Activated CD4-positive, CD25-positive, alpha-beta regulatory T cell treated with anti-CD3 and anti-CD28 coated beads, Interleukin-2, amount 50 U/mL, for 16 hours (primary cell): ENCODE measurements around the gene TMED6.
"Not testable (repeated sequence)": the region's sequence is repeated elsewhere in the genome, so short reads cannot be mapped to it uniquely, and the experiment has no call there.

ENCODE experiments used
- DNase-seq: peaks from one replicate; pipeline ENCODE4 v3.0.0-alpha.2; 2020; ENCODE audit warnings: low read depth, low spot score

Gene TMED6

DNA sequence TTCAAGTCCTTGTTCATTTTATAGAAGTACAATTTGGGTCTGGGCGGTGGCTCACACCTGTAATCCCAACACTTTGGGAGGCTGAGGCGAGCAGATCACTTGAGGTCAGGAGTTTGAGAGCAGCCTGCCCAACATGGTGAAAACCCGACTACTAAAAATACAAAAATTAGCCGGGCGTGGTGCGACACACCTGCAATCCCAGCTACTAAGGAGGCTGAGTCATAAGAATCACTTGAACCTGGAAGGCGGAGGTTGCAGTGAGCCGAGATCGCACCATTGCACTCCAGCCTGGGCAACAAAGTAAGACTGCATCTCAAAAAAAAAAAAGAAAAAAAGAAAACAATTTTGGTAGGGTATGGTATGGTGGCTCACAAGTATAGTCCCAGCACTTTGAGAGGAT, 8.5 kb upstream of the TMED6 start:
- DNase-seq, result not testable (repeated sequence)

DNA sequence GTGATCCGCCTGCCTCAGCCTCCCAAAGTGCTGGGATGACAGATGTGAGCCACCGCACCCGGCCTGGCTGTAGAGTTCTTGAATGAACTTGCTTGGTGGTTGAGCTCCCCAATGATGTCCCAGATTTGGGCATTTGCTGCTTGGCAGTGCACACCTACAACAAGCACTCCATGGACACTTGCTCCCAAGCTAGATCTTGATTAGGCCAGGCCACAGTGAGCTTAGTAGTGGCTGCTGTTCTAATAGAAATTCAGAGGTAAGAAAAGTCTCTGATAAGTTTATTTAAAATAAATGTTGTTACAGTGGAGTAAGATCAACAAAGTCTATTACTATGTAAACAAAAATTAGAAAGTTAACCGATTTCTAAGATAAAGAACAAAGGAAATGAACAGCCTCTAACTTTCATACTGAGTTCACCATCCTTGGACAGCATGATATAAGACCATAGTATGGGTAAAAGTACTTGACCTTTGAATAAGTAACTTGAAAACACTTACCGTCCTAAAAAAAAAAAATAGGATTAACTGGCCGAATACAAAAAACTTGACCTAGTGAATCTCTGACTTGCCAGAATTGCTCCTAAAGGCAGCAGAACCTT, 951 bp downstream of the TMED6 start:
- DNase-seq, result no peak

DNA sequence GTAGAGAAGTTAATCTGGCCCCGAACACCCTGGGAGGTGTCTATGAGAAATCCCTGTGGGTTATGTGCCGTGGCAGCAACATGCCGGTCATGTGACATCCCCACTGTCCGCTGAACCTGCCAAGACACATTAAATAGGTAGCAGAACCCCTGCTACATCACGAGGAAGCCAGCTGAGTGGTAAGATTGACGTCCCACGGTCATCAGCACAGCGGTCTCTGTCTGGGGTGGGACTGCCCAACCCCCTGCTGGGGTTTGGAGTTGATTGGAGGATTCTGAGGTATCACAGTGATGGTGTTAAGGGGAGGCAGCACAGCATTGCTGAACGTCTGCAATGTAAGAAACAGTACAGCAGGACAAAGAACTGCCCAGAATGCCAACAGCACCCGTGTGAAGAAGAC, 2.0 kb downstream of the TMED6 start:
- no peak for DNase-seq

DNA sequence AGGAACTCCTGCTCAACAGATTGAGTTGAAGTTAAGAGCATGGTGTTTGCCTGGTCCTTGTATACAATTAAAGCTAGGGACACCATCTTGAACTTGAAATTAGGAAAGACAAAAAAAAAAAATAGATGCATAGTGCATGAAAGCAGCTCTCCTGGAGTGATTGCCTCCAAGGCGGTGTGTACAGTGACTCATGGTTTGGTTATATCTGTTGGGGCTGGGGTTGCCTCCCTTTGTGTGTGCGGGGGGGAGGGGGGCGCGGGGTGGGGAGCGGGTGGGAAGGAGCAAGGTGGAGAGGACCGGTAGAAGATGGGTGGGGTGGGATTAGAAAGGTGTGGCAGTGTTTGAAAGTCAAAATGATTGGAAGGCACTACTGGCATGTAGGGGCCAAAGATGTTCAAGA, 3.4 kb downstream of the TMED6 start:
- DNase-seq, result no peak

DNA sequence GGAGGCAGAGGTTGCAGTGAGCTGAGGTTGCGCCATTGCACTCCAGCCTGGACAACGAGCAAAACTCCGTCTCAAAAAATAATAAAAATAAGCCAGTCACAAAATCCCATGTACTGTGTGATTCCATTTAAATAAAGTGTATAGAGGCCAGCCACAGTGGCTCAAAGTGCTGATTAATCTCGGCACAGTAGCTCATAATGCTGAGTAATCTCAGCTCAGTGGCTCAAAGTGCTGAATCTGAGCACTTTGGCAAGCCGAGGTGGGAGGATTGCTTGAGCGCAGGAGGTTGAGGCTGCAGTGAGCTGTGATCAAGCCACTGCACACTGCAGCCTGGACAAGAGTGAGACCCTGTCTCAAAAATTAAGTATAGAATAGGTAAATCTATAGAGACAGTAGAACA, 4.9 kb downstream of the TMED6 start:
- no peak for DNase-seq

DNA sequence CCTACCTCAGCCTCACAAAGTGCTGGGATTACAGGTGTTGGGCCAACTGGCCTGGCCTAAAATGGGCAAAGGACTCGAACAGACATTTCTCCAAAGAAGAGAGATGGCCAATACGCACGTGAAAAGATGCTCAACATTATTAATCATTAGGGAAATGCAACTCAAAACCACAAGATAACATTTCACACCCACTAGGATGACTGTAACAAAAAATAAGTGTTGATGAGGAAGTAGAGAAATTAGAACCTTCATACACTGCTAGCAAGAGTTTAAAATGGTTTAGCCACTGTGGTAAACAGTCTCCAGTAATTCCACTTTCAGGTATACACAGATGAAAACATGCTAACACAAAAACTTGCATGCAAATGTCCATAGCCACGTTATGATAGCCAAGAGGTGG, 5.7 kb downstream of the TMED6 start:
- DNase-seq, result no peak

DNA sequence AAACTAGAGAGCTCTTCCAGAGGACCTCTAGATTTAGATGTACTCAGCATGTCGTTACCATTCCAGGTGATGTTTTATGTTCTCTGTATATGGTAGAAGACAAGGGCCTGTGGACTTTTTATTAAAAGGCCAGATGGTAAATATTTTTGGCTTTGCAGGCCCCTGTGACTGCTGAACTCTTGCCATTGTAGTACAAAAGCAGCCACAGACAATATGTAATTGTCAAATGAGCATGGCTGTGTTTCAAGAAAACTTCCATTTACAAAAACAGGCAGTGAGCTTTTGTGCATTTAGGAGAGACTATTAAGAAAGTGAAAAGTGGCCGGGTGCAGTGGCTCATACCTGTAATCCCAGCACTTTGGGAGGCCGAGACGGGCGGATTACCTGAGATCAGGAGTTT, 7.4 kb downstream of the TMED6 start:
- no peak for DNase-seq

DNA sequence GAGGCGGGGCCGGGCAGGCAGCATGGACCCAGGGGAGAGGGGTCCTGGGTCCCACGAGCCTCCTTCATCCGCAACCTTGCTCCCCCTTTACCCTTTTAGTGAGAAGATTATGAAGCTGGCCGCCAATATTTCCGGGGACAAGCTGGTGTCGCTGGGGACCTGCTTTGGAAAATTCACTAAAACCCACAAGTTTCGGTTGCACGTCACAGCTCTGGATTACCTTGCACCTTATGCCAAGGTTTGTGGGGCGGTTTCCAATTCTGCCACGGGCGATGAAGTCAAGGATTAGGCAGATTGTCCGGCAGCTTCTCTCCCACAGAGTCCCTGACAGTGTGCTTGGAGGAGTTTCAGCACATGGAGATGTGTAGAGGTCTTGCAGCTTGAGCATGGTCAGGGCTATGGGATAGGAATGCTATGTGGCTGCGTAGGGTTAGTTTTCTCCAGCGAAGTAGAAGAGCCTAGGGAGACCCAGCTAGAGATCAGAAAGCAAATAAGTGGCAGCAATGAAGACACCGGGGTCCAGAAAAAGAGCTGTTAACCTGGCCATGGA, 11.4 kb downstream of the TMED6 start:
- no peak for DNase-seq

DNA sequence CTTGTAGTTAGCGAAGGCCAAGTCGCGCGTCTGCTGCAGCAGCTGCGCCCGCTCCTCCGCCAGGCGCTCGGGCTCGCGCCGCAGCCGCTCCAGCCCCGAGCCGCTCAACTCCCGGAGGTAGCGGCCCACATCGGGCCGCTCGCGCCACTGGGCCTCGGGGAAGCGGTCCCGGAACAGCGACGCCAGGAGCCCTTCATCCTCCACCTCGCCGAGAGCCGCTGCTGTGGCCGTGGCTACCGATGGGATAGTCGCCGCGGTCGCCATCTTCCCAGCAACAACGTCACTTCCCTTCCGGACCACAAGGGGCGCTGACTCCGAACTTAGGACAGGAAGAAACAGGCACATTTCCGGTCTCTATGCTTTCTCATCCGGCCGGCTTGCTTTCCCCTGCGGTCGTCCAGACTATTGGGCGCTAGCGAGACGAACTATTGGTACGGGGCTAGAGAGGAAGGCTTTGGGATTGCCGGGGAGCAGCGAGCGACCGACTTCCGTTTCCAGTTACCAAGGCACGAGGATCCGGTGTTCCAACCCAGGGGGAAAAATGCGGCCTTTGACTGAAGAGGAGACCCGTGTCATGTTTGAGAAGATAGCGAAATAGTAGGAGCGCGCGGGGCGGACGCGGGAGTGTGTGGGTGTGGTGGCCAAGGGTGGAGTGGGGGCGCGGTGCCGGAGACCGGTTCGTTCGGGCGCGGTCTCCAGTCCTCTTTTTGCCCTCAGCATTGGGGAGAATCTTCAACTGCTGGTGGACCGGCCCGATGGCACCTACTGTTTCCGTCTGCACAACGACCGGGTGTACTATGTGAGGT, 12.1 kb downstream of the TMED6 start, which contains the start of the genes COG8 and NIP7:
Gene COG8 (minus strand): TSS at position 276 of the 806 bp plus-strand sequence. CDS start 12 bp downstream, at position 264.
Gene NIP7 (plus strand): TSS at position 484 of the 806 bp plus-strand sequence. CDS start 58 bp downstream, at position 542.
- peak; percentile 83 for DNase-seq

DNA sequence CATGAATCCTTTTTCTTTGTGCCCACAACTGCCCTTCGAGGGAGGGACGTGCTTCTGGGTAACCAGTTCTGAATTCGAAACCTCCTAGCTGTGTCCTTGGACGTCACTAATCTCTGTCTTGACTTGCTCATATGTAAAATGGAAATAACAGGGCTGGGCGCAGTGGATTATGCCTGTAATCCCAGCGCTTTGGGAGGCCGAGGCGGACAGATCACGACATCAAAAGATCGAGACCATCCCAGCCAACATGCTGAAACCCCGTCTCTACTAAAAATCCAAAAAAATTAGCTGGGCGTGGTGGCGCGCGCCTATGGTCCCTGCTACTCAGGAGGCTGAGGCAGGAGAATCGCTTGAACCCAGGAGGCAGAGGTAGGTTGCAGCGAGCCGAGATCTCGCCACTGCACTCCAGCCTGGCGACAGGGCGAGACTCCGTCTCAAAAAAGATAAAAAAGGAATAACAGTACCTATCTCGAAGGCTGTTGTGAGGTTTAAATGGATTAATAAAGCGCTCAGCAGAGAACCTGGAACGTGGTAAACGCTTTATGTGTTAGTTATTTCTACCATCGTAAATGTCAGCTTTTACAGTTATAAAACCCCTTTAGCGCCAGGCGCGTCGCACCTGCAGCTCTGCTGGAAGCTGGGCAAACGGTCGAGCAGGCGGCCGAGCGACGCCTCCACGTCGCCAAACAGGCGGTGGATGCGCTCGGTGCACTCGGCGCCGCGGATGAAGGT, 12.9 kb downstream of the TMED6 start:
- DNase-seq, result no peak

DNA sequence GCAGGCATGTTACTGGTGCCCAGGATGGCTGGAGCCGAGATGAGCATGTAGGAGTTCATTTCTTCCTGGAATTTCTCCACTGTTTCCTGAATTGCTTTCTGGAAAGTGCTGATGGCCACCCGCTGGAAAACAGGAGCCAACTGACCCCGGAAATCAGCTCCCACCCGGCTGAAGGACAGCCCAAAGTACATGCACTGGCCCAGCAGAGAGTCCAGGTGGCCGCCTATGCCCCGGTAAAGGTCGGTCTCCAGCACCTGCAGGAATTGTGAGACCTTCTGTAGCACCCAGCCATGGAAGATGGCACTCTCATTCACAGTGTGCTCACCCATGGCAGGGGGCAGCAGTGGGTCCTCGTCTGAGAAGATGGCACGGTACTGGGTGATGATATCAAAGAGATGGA, 16.9 kb downstream of the TMED6 start:
- DNase-seq, result no peak

DNA sequence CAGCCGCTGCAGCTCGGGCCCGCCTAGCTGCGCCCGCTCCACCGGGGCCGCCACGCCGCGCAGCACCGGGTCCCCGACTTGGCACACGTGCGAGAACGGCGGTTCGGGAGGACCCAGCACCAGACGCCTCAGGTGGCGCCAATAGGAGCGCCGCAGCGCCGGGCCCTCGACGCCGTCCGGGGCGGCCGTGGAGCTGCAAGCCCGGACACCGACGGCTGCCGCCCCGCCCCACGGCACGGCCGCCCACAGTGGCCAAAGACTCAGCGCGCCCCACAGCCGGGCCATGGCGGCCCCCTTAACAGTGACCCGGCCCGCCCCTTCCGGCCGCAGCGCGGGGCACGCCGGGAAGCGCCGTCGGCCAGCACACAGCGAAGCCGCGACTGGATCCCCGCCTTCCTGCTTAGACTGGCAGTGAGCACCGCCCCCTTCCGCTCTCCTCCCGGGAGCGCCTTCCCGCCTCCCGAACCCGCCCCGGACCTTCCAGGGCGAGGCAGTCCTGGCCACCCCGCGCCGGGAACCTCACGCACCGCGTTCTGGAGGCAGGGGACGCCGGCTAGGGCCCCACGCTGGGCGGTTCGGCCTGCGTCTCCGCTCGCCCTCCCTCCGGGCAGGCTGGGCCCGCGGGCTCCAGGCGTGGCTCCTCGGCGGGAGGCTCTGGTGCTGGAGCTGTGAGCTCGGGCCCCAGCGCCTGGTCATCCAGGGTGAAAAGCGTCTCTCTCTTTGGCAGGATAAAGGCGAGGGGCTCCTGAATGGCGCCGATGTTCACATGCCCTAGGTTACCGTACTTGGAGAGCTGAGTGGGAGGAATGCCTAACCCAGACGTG, 21.1 kb downstream of the TMED6 start, which contains the start of gene PDF:
Gene PDF (minus strand): TSS at position 303 of the 824 bp plus-strand sequence. CDS start 18 bp downstream, at position 285.
- DNase-seq, result peak; percentile 71

DNA sequence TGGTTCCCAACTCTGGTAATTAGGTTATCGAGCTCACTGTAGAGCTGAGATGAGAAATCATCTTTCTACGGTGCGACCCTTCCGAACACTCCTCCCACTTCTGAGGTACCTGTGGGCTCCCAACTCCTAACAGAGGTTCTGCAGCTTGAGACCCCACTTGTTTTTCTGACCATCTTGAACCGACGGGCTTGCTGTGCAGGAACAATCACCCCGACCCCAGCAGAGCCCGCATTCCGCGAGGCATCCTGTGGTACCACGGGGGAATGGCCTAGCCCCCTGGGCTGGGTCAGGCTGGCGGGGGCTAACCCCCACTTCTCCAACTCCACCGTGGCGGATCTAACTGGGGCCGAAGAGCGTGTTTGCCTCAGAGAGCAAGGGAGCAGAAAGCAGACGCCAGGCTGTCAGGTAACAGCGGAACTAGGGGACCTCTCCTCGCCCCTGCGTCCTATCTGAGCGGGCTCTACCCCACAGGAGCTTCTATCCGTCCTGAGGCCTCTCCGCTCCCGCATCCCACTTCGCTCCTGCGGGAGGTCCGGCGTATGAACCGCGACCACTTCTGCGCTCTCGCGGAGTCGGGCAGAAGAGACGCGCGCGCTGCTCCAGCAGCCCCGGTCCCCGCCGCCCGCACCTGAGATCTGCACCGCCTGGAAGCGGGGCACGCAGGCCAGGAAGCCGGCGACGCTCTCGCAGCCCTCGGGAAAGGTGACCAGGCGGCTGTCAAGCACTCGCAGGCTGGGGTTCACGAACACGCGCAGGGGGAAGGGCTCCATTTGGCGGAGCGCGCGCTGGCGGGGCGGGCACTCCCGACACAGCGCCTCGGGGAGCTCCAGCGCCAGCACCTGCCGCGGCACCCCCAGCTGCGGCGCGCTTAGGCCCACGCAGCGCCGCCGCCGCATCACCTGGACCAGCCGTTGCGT, 22.0 kb downstream of the TMED6 start:
- no peak for DNase-seq

DNA sequence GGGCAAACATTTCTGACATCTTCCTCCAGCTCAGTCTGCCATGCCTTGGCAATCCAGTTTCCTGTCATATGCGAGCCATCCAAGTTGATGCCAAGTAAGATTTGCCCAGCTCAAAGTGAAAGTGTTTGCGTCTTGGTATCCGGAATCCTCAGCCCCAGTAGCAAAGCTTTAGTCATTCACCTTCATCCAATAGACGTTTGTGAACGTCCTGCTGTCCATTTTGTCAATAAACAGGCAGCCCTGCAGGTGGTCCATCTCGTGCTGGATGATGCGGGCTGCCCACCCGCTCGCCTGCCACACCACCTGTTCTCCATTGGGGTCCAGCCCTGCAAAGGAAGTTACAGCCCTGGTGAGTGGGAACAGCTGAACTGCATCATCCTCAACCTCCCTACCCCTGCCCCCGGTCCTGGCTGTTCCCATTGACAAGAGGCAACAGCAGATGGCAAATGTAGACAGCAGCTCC, 22.7 kb downstream of the TMED6 start:
- no peak for DNase-seq

DNA sequence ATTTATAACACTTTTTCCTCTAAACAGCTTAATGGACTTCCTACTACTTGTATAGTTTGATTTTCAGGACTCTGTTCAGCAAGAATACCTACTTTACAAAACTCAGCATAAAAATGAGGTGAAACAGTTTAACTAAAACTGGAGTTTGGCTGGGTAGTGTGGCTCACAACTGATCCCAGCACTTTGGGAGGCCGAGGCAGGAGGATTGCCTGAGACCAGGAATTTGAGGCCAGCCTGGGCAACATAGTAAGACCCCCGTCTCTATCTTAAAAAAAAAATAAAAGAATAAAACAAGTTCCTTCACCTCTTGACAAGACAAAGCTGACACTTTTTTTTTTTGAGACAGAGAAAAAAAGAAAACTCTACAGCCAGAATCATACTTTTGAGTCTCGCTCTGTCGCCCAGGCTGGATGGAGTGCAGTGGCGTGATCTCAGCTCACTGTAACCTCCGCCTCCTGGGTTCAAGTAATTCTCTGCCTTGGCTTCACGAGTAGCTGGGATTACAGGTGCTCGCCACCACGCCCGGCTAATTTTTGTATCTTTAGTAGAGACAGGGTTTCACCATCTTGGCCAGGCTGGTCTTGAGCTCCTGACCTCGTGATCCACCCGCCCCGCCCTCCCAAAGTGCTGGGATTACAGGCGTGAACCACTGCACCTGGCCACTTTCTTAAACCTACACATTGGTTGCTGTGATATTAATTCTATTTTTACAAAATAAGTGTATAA, 23.8 kb downstream of the TMED6 start:
- no peak for DNase-seq

DNA sequence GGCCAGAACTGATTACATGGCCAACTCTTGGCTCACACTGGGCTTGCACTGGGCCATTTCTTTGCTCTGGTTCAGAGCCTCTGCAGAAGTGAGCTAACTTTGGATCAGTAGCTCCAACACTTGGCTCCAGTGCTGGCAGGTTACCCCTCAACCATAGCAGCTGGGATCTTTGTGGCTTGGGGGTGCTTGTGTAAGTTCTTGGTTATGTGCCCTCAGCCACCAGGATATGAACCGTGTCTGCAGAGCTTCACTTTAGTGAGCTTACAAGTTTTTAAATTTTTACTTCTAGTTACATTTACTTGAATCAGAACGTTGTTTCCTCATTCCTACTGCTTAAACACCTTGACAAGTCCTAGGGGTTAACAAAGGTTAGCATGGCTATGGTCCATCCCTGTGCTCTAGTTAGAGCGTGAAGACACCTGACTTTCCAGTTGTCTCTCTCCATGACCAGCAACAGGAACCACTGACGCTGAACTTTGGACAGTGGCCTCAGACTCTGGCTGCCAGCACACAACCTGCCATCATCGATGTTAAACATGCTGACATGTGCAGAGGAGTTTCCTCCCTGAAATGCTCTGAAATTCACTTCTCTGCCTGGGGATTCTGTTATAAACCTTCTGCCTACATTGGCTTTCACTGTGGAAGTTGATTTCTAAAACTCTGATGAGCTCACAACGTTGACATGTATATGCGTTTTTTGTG, 25.3 kb downstream of the TMED6 start:
- DNase-seq, result no peak

DNA sequence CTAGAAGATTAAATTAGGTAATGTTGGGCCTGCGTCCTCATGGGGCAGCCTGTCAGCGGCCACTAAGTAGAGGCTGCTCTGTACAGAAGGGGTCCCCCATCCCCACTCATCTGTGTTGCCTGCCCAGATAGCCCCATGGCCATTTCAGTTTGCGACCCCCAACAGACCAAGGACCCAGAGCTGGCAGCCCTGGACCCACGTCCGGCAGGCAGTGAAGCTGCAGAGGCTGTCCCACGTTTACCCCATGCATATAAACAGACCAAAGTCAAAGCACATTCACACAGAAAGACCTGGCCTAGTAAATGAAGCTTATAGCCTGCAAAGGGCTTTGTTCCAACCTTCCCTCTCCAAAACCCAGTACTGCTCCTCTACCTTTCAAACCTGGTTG, 25.8 kb downstream of the TMED6 start:
- no peak for DNase-seq

DNA sequence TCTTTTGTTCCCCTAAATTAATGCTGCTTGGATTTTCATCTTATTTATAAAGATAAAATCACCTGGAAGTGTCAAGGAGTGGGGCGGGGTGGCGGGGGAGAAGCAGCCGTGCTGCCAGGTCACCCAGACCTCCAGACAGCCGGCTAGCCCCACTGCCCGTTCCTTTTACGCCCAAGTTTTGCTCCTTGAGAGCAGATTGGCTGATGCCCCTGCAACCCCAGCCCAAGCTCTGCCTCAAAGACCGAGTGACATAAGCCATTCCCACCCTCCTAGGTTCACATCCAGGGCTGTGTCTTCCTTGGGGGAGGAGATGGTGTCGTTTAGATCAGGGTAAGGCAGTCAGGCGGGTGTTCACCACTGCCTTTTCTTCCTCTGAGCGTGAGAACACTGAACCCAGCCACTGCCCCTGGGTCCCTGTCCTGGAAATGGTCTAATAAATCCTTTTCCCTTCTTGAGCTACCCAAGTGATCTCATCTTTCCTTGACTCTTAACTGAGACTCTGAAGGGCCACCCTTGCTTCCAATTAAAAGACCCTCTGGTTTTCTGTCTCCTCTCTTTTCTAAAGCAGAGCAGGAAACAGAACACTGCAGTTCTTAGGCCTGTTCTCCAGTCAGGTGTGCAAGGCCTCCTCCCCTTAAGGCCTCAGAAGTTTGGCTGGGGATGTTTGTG, 26.9 kb downstream of the TMED6 start:
- DNase-seq, result no peak
